T47D (cell line): Measurements from ENCODE around the gene EMX2.

ENCODE experiments used
- DNase-seq, 2 experiments: peaks; one replicate each; pipeline versions ENCODE4 v3.0.0 to v3.0.0-alpha.2; 2011 to 2012; ENCODE audit warnings: low read depth in 1 of 2, low spot score in 1 of 2
- JUND ChIP-seq: IDR thresholded peaks from 2 replicates; pipeline ENCODE4 v1.6.1; 2012; ENCODE audit warnings: low read depth
- in situ Hi-C: cut with HindIII; loops from 2 replicates; pipeline ENCODE4 v1.10.0; 2016; ENCODE audit warnings: low sequenced_read_pairs, low pct_unique_long_range_greater_than_20kb

Gene EMX2

GRCh38 chr10:117534321-117535297 lies 7.9 kb upstream of the EMX2 start:
- in situ Hi-C loops = no loop called here
- no peak for TF ChIP-seq JUND
- DNase-seq = peak in 1 of 2 experiments; percentile 4

- TF ChIP-seq JUND = no peak
- in situ Hi-C loops = no loop called here
- DNase-seq = no peak
Observed at GRCh38 chr10:117535298-117536071, 7.1 kb upstream of the EMX2 start.

- in situ Hi-C loops = no loop called here
- TF ChIP-seq JUND = no peak
- DNase-seq = no peak
Observed at GRCh38 chr10:117536072-117536865, 6.3 kb upstream of the EMX2 start.

GRCh38 chr10:117536866-117537435 lies 5.6 kb upstream of the EMX2 start:
- no peak for TF ChIP-seq JUND
- DNase-seq = no peak
- in situ Hi-C loops = no loop called here

- in situ Hi-C loops = no loop called here
Observed at GRCh38 chr10:117537436-117537903, 5.1 kb upstream of the EMX2 start.

GRCh38 chr10:117537904-117538524 lies 4.5 kb upstream of the EMX2 start:
- DNase-seq = no peak
- no peak for TF ChIP-seq JUND
- in situ Hi-C loops = no loop called here

More at GRCh38 chr10:117537436-117537903, 5.1 kb upstream of the EMX2 start:
- no peak for DNase-seq
- TF ChIP-seq JUND = no peak

- DNase-seq = no peak
- in situ Hi-C loops = no loop called here
- no peak for TF ChIP-seq JUND
Observed at GRCh38 chr10:117539361-117539773, 3.2 kb upstream of the EMX2 start.

GRCh38 chr10:117539903-117540639 lies 2.5 kb upstream of the EMX2 start:
- TF ChIP-seq JUND = no peak
- in situ Hi-C loops = no loop called here

GRCh38 chr10:117540640-117541404 lies 1.7 kb upstream of the EMX2 start:
- no peak for DNase-seq
- in situ Hi-C loops = no loop called here
- TF ChIP-seq JUND = no peak

More at GRCh38 chr10:117539903-117540639, 2.5 kb upstream of the EMX2 start:
- no peak for DNase-seq

- TF ChIP-seq JUND = no peak
- in situ Hi-C loops = no loop called here
- no peak for DNase-seq
Observed at GRCh38 chr10:117541405-117541908, 1.1 kb upstream of the EMX2 start.
